Measurements from ENCODE around the gene BRD8. TPM values are rescaled to one million over a fixed set of nuclear protein-coding genes. Genes with fewer than 3 reads are reported as not detected.

The BRD8 gene
- total and polyA plus RNA-seq, 8 donors = 42.0 to 212 (median 158) TPM

GRCh38 chr5:138105709-138106108 is 72.7 kb downstream of the BRD8 start:
- no peaks in the 10 kb centered on the region for H3K4me1 ChIP-seq
- no peak for TF ChIP-seq CTCF (IDR thresholded peaks at IDR 0.05)
- no peak overlapping the region for H3K27ac ChIP-seq
- H3K9me3 ChIP-seq = no peaks in the 10 kb centered on the region
- H3K4me3 ChIP-seq = no peak overlapping the region
- H3K36me3 ChIP-seq = no peaks in the 10 kb centered on the region
- DNase-seq (no peak), ATAC-seq (no peak)
- intact Hi-C loops (cut with DNase I) = no loop called here
- peaks cover 0 to 10% of the 10 kb centered on the region in 2 donors for H3K27me3 ChIP-seq

- H3K4me1 ChIP-seq = no peaks in the 10 kb centered on the region
- ATAC-seq (no peak), DNase-seq (no peak)
- H3K27me3 ChIP-seq = peaks cover 0 to 26% of the 10 kb centered on the region in 2 donors
- no peaks in the 10 kb centered on the region for H3K36me3 ChIP-seq
- H3K9me3 ChIP-seq = no peaks in the 10 kb centered on the region
- intact Hi-C loops (cut with DNase I) = no loop called here
- H3K27ac ChIP-seq = no peak overlapping the region
- TF ChIP-seq CTCF (IDR thresholded peaks at IDR 0.05) = no peak
- no peak overlapping the region for H3K4me3 ChIP-seq
Observed at GRCh38 chr5:138103319-138103637, 75.2 kb downstream of the BRD8 start.

DNA sequence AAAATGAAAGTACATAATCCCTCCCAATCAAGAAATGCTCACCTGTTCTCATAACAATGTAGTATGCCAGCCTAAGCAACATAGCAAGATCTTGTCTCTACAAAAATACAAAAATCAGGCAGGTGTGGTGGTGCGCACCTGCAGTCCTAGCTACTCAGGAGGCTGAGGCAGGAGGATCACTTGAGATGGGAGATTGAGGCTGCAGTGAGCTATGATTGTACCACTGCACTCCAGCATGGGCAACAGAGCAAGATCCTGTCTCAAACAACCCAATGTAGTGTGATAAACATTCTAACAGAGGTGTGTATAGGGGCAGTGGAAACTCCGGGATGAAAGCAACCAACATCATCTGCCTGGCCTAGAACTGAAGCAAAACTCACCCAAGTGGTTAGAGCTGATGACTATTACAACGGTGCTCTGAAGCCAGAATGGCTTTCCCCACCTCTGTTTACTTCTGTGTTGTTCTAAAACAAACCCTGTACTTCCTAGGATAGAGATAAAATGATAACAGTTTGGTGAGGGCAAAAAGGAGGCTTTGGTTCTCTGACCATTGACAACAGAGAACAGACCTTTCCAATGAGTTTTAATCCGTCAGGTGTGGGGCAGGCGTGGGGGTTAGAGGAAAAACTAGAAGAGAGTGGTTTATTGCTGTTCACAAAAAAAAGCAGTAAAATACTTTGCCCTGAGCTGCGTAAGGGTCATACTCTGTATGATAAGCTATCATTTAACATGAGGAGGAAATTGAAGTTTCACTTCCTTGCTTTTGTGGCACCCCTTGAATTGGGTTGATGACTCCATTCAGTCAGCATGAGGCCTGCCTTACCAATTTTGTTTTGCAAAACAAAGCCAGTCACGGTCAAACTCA is 75.7 kb downstream of the BRD8 start:
- Histone ChIP-seq H3K9me3 (no peaks in the 10 kb centered on the region), H3K4me3 (no peak overlapping the region), H3K36me3 (no peaks in the 10 kb centered on the region), H3K27me3 (peaks cover 0 to 30% of the 10 kb centered on the region in 2 donors), H3K4me1 (no peaks in the 10 kb centered on the region), H3K27ac (no peak overlapping the region)
- TF ChIP-seq CTCF (IDR thresholded peaks at IDR 0.05) = no peak
- intact Hi-C loops (cut with DNase I) = no loop called here
- DNase-seq (no peak), ATAC-seq (no peak)

DNA sequence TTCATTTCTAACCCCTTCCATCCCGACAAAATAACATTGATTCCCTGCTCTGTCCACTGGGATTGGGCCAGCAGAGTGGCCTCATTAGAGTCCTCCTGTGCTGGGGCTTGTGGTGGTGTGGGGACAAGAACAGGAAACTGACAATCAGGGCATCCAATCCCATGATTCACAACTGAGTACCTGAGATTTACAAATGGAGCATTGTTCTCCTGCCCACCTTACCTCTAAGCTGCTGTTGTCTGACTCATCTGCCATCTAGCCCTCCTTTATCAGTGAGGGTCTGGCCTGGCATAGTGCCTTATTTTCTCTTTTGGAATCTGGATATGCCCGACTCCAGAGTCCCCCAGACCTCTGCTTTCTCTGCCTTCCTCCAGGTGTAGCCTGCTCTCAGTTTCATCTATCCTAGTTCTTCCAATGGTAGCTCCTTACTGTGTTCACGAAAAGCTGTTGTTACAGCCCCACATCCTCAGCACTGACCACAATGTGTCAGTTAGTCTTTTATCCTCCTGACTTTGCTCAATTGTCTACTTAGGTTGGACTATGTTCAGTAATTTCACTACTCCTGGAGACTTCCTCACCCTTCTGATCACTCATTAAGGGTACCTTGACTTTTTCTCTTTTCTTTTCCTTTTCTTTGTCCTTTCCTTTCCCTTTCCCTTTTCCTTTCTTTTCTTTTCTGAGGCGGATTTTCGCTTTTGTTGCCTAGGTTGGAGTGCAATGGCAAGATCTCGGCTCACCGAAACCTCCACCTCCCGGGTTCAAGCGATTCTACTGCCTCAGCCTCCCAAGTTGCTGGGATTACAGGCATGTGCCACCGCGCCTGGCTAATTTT is 81.2 kb downstream of the BRD8 start:
- H3K4me1 ChIP-seq = peaks cover 0 to 4% of the 10 kb centered on the region in 2 donors
- H3K4me3 ChIP-seq = no peak overlapping the region
- no peak for ATAC-seq
- H3K27me3 ChIP-seq = peaks cover 0 to 34% of the 10 kb centered on the region in 2 donors
- H3K36me3 ChIP-seq = no peaks in the 10 kb centered on the region
- no peaks in the 10 kb centered on the region for H3K9me3 ChIP-seq
- H3K27ac ChIP-seq = no peak overlapping the region
- intact Hi-C loops (cut with DNase I) = no loop called here
- no peak for TF ChIP-seq CTCF (IDR thresholded peaks at IDR 0.05)
- DNase-seq = no peak

DNA sequence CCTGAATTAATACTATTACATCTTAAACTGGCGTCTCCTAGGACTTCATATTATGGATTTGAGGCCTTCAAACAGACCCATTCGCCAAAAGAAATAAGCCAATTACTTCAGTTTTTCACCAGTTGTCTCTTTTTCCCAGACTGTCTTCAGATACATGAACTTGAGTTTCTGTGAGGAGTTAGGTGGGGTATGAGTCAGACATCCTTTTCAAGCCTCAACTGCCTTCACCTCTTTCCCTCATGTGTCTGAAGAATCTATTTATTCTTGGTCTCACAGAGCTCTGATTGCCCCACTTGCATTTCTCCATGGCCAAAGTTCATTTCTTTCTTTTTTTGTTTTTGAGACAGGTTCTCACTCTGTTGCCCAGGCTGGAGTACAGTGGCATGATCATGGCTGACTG is 82.1 kb downstream of the BRD8 start:
- no peaks in the 10 kb centered on the region for H3K9me3 ChIP-seq
- peaks cover 0 to 4% of the 10 kb centered on the region in 2 donors for H3K4me1 ChIP-seq
- TF ChIP-seq CTCF (IDR thresholded peaks at IDR 0.05) = no peak
- no peak overlapping the region for H3K4me3 ChIP-seq
- DNase-seq (no peak), ATAC-seq (no peak)
- no peaks in the 10 kb centered on the region for H3K36me3 ChIP-seq
- peaks cover 0 to 29% of the 10 kb centered on the region in 2 donors for H3K27me3 ChIP-seq
- intact Hi-C loops (cut with DNase I) = no loop called here
- no peak overlapping the region for H3K27ac ChIP-seq

All from left lung (tissue), 10 donors.